ENCODE measurements around the gene DLG3.

- TF ChIP-seq CREB1 (IDR thresholded peaks at IDR 0.05; ENCODE audit: low read depth) = no peak
- no peak for TF ChIP-seq CTCF (IDR thresholded peaks at IDR 0.05 in 2 of 3, conservative IDR thresholded peaks at IDR 0.05 in 1 of 3; ENCODE audit: control insufficient read depth in 2 of 3, extremely low read depth in 1 of 3, insufficient read depth in 1 of 3, low read depth in 3 of 3, low read length in 3 of 3)
- no peak for TF ChIP-seq POLR2A (IDR thresholded peaks at IDR 0.05; ENCODE audit: low read depth, low read length)
- no peak for TF ChIP-seq HCFC1 (IDR thresholded peaks at IDR 0.05; ENCODE audit: low read length)
- TF ChIP-seq REST (IDR thresholded peaks at IDR 0.05; ENCODE audit: low read depth, low read length) = no peak
- TF ChIP-seq STAT1 (conservative IDR thresholded peaks at IDR 0.05) = no peak
- no peak for TF ChIP-seq SIN3A (IDR thresholded peaks at IDR 0.05; ENCODE audit: low read depth, low read length)
- TF ChIP-seq RAD21 (IDR thresholded peaks at IDR 0.05; ENCODE audit: insufficient read depth, low read depth, low read length) = no peak
- no peak for TF ChIP-seq CUX1 (IDR thresholded peaks at IDR 0.05; ENCODE audit: insufficient replicate concordance, low read depth, low read length)
- TF ChIP-seq RUNX3 (IDR thresholded peaks at IDR 0.05; ENCODE audit: low read length) = no peak
- no peak for TF ChIP-seq BCLAF1 (IDR thresholded peaks at IDR 0.05)
- TF ChIP-seq, protein P1, sequence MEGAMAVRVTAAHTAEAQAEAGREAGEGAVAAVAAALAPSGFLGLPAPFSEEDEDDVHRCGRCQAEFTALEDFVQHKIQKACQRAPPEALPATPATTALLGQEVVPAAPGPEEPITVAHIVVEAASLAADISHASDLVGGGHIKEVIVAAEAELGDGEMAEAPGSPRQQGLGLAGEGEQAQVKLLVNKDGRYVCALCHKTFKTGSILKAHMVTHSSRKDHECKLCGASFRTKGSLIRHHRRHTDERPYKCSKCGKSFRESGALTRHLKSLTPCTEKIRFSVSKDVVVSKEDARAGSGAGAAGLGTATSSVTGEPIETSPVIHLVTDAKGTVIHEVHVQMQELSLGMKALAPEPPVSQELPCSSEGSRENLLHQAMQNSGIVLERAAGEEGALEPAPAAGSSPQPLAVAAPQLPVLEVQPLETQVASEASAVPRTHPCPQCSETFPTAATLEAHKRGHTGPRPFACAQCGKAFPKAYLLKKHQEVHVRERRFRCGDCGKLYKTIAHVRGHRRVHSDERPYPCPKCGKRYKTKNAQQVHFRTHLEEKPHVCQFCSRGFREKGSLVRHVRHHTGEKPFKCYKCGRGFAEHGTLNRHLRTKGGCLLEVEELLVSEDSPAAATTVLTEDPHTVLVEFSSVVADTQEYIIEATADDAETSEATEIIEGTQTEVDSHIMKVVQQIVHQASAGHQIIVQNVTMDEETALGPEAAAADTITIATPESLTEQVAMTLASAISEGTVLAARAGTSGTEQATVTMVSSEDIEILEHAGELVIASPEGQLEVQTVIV (IDR thresholded peaks at IDR 0.05; ENCODE audit: borderline replicate concordance, partially characterized antibody) = no peak
Observed at GRCh38 chrX:70449457-70449966, 4.9 kb downstream of the DLG3 start.
